ENCODE results near the gene PRKD2. TPM values are rescaled to one million over a fixed set of nuclear protein-coding genes. Genes with fewer than 3 reads are reported as not detected.
"Not testable (repeated sequence)": the region's sequence is repeated elsewhere in the genome, so short reads cannot be mapped to it uniquely, and the experiment has no call there.

Gene PRKD2
- total RNA-seq, 2 donors from 2014 or later: 60.9 to 61.8 TPM

DNA sequence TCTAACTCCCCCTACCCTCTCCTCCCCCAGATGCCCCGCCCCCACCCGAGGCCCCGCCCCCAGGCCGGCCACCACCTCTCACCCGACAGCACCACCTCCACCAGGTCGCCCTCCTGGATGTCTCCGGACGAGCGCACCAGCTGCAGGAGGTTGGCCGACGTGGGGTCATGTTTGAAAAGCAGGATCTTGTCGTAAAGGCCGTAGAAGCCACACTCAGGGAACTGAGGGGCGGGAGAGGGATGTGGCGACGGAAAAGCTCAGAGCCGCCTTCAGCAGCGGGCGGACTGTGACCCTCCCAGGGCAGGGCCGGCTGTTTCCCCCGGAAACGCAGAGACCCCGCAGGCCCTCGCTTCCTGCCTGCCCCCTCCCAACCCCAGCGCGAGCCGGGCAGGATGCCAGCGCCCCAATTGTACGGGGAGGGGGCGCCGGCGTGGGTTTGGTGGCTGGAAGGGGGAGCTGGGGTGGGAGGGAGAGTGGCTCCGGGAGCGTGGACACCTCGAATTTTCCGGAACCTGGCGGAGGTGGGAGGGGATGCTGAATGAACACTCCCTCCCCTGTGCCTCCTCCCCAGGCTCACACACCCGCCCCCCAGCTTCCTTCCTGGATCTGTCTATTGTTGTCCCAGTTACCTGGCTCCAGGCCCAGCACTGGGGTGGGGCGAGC is 3.0 kb downstream of the PRKD2 start:
- H3K27me3 ChIP-seq: no peaks in the 10 kb centered on the region
- H3K36me3 ChIP-seq: no peaks in the 10 kb centered on the region
- peak overlapping the region; percentile 82 for H3K4me3 ChIP-seq
- intact Hi-C loops (cut with DNase I): no loop called here
- H3K9me3 ChIP-seq: no peaks in the 10 kb centered on the region
- TF ChIP-seq, protein P1, sequence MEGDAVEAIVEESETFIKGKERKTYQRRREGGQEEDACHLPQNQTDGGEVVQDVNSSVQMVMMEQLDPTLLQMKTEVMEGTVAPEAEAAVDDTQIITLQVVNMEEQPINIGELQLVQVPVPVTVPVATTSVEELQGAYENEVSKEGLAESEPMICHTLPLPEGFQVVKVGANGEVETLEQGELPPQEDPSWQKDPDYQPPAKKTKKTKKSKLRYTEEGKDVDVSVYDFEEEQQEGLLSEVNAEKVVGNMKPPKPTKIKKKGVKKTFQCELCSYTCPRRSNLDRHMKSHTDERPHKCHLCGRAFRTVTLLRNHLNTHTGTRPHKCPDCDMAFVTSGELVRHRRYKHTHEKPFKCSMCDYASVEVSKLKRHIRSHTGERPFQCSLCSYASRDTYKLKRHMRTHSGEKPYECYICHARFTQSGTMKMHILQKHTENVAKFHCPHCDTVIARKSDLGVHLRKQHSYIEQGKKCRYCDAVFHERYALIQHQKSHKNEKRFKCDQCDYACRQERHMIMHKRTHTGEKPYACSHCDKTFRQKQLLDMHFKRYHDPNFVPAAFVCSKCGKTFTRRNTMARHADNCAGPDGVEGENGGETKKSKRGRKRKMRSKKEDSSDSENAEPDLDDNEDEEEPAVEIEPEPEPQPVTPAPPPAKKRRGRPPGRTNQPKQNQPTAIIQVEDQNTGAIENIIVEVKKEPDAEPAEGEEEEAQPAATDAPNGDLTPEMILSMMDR (IDR thresholded peaks at IDR 0.05): no peak
- H3K9ac ChIP-seq (ENCODE audit: low read depth in 2 of 2, low read length in 2 of 2): peak overlapping the region; percentile 58 to 90
- peaks cover 10% of the 10 kb centered on the region for H3K4me1 ChIP-seq
- peak overlapping the region; percentile 79 for H3K27ac ChIP-seq
- DNase-seq: peak; percentile 99

DNA sequence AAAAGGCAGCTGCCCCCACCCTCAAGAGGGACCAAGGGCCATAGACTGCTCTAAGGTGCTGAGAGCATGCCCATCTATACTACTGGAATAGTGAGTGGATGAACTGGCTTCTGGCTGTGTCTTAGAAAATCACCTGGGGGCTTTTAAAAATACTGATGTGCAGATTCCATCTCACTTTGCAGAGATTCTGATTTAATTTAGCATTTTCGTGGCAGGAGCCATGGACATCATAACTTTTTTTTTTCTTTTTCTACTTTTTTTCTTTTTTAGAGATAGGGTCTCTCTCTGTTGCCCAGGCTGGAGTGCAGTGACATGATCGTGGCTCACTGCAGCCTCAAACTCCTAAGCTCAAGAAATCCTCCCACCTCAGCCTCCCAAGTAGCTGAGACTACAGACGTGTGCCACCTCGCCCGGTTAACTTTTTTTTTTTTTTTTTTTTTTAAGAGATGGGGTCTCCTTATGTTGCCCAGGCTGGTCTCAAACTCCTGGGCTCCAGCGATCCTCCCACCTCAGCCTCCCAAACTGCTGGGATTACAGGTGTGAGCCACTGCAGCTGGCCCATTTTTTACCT is 4.1 kb downstream of the PRKD2 start:
- H3K36me3 ChIP-seq; H3K9me3 ChIP-seq; intact Hi-C loops (cut with DNase I); DNase-seq; H3K4me3 ChIP-seq; H3K4me1 ChIP-seq; H3K9ac ChIP-seq (ENCODE audit: low read depth in 2 of 2, low read length in 2 of 2); H3K27me3 ChIP-seq: not testable (repeated sequence)
- H3K27ac ChIP-seq: peak overlapping the region; percentile 79

DNA sequence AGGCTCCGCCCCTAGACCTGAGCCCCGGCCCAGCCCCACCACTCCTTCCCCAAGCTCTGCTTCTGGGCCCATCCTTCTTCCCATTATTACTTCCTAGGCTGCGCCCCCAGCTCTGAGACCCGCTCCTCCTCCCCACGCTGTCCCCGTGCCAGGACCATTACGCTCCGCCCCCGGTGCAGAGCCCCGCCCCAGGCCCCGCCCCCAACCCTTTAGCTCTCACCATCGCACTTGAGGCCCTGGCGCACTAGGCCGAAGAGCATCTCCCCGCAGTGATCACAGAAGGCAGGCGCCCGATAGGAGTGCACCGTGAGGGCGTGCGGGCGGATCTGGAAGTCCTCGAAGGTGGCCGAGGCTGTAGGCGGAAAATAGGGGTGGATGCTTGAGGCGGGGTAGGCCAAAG is 6.2 kb downstream of the PRKD2 start:
- intact Hi-C loops (cut with DNase I): no loop called here
- no peak for DNase-seq
- H3K36me3 ChIP-seq: no peaks in the 10 kb centered on the region

DNA sequence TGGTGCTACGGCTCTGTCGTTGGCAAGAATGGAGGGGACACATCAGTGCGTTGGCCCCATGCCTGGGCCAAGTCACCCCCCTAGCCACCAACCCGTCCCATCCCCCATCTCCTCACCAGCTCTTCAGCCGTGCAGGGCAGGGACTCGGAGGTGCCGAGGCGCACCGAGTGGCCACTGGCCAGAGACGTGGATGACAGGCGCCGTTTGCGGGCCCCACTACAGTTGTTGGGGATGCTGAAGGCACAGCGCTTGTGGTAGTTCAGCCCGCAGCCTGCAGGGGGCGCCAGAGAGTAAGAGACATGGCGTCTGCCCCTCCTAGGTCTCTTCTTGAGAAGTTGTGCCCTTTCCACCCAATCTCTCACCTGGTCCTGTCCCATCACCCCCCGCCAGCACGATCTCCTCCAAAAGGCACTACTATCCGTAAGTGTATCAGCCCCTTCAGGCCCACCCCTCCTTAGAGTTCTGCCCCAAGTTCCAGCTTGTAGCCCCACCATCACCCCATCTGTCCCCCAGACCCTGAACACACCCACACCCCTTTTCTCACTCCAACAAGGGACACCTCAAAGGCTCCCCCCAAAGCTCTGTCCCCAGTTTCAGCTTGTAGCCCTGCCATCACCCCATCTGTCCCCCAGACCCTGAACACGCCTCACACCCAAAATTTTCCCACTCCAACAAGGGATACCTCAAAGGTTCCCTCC is 12.4 kb downstream of the PRKD2 start:
- Histone ChIP-seq H3K4me3 (no peak overlapping the region), H3K4me1 (no peaks in the 10 kb centered on the region), H3K9me3 (no peaks in the 10 kb centered on the region), H3K27me3 (no peaks in the 10 kb centered on the region), H3K27ac (no peak overlapping the region), H3K36me3 (peaks cover 20% of the 10 kb centered on the region), H3K9ac (ENCODE audit: low read depth in 2 of 2, low read length in 2 of 2) (no peak overlapping the region)
- peak; percentile 88 for DNase-seq
- TF ChIP-seq, protein P1 (IDR thresholded peaks at IDR 0.05): peak; percentile 93
- intact Hi-C loops (cut with DNase I): no loop called here

More for the DNA sequence above, 6.2 kb downstream of the PRKD2 start:
- Histone ChIP-seq H3K27ac (no peak overlapping the region), H3K9me3 (no peaks in the 10 kb centered on the region), H3K4me1 (peaks cover 6% of the 10 kb centered on the region), H3K4me3 (no peak overlapping the region), H3K9ac (ENCODE audit: low read depth in 2 of 2, low read length in 2 of 2) (no peak overlapping the region), H3K27me3 (no peaks in the 10 kb centered on the region)
- TF ChIP-seq, protein P1 (IDR thresholded peaks at IDR 0.05): no peak

DNA sequence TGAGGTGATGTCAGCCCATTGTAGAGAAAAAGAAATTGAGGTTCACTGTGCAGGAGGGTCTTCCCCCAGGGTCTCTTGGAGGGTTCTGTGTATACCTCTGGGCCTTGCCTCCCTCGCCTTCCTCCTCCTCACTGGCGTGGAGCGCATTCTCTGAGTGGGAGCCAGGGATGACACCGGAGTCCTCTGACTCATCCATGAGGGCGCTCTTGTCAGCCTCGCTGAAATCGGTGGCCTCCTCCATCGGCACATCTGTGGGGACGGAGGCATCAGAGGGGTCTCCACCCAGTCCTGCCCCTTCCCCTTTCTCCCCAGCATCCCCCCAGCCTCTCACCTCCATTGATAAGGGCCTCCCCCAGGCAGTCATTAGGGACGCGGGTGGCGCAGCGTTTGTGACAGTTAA is 16.2 kb downstream of the PRKD2 start:
- Histone ChIP-seq H3K4me1 (no peaks in the 10 kb centered on the region), H3K9me3 (no peaks in the 10 kb centered on the region), H3K36me3 (peaks cover 25% of the 10 kb centered on the region), H3K4me3 (no peak overlapping the region), H3K27ac (no peak overlapping the region), H3K27me3 (no peaks in the 10 kb centered on the region), H3K9ac (ENCODE audit: low read depth in 2 of 2, low read length in 2 of 2) (no peak overlapping the region)
- DNase-seq: no peak
- intact Hi-C loops (cut with DNase I): no loop called here
- TF ChIP-seq, protein P1 (IDR thresholded peaks at IDR 0.05): no peak

All from colonic mucosa (tissue), 4 donors.